ENCODE results near the gene BNC1. TPM values are rescaled to one million over a fixed set of nuclear protein-coding genes. Genes with fewer than 3 reads are reported as not detected.

BNC1 gene
- total and polyA plus RNA-seq, 2 of the 4 experiments (the other 2 are of a cell fraction) = 0.38 to 0.54 TPM

DNA sequence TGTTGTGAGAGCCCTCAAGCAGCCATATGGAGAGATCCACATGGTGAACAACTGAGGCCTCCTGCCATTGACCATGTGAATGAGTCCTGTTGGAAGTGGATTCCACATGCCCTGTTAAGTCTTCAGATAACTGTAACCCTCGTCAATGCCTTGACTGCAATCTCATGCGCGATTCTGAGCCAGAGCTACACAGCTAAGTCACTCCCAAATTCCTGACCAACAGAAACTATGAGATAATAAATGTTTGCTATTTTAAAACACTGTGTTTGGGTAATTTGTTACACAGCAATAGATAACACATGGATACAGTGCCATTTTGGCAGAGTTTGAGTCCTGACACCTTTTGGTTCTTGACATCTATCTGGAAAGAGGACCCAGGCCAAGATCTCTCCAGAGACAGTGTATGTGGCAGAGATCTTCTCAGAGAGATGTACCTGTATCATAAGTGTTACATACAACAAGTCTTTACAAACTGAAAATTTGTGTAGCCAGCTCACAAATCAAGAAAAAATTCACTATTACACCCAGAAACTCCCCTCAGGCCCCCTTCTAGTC, 34.5 kb upstream of the BNC1 start:
- Histone ChIP-seq H2BK15ac (ENCODE audit: low read depth, low read length) (no peak overlapping the region), H3K4me2 (ENCODE audit: low read depth, low read length) (no peak overlapping the region), H3K79me1 (ENCODE audit: low read depth in 1 of 2, low read length in 2 of 2) (no peaks in the 10 kb centered on the region), H3K9ac (ENCODE audit: low read depth, low read length) (no peak overlapping the region), H2BK5ac (ENCODE audit: low read depth, low read length, poor library complexity, severe bottlenecking) (no peak overlapping the region), H3K4ac (ENCODE audit: low read depth, low read length) (no peak overlapping the region), H2AK5ac (ENCODE audit: low read depth, low read length) (no peak overlapping the region), H3K27me3 (ENCODE audit: control insufficient read depth, insufficient read depth, low read length) (no peaks in the 10 kb centered on the region), H3K18ac (ENCODE audit: low read depth, low read length) (no peak overlapping the region), H4K20me1 (ENCODE audit: insufficient read depth, low read length) (no peaks in the 10 kb centered on the region), H3K36me3 (ENCODE audit: control insufficient read depth, insufficient read depth, low read length) (no peaks in the 10 kb centered on the region), H3K27ac (ENCODE audit: insufficient read depth, low read length) (no peak overlapping the region), H3K56ac (ENCODE audit: extremely low read depth, insufficient read depth, low read length) (no peak overlapping the region), H4K5ac (ENCODE audit: low read depth, low read length) (no peak overlapping the region), H4K8ac (ENCODE audit: low read depth in 2 of 2, low read length in 2 of 2) (no peak overlapping the region), H2BK20ac (ENCODE audit: low read depth, low read length) (no peak overlapping the region), H3K9me1 (ENCODE audit: insufficient read depth, low read length) (no peaks in the 10 kb centered on the region), H2BK120ac (ENCODE audit: low read depth, low read length) (no peak overlapping the region), H3K4me1 (ENCODE audit: control insufficient read depth, insufficient read depth, low read length) (no peaks in the 10 kb centered on the region), H3K4me3 (ENCODE audit: insufficient read depth, low read depth, low read length) (no peak overlapping the region), H2AK9ac (replicated peaks; ENCODE audit: low read depth, low read length, poor library complexity) (no peak overlapping the region), H3K23ac (ENCODE audit: low read depth, low read length) (no peak overlapping the region), H3K14ac (replicated peaks; ENCODE audit: low read depth, low read length) (no peak overlapping the region), H4K91ac (ENCODE audit: insufficient read depth, low read depth, low read length) (no peak overlapping the region), H2AFZ (replicated peaks; ENCODE audit: low read length, poor library complexity) (no peak overlapping the region), H3K9me3 (ENCODE audit: control insufficient read depth, insufficient read depth, low read length) (no peaks in the 10 kb centered on the region)
- intact Hi-C loops (cut with micrococcal nuclease) = loop anchor here (2.0 kb wide), 1 partner anchor 16 kb away; no protein-coding TSS in a partner anchor
- no peak for TF ChIP-seq CTCF (conservative IDR thresholded peaks at IDR 0.05; ENCODE audit: low read depth, low read length)
- TF ChIP-seq MAFK (IDR thresholded peaks at IDR 0.05; ENCODE audit: low read depth, low read length) = no peak
- no peak for TF ChIP-seq MXI1 (IDR thresholded peaks at IDR 0.05; ENCODE audit: borderline replicate concordance, low read depth, low read length)
- no peak for TF ChIP-seq ELK1 (IDR thresholded peaks at IDR 0.05; ENCODE audit: borderline replicate concordance, low read depth, low read length)
- no peak for TF ChIP-seq RAD21 (IDR thresholded peaks at IDR 0.05; ENCODE audit: low read length)
- TF ChIP-seq, protein P1, sequence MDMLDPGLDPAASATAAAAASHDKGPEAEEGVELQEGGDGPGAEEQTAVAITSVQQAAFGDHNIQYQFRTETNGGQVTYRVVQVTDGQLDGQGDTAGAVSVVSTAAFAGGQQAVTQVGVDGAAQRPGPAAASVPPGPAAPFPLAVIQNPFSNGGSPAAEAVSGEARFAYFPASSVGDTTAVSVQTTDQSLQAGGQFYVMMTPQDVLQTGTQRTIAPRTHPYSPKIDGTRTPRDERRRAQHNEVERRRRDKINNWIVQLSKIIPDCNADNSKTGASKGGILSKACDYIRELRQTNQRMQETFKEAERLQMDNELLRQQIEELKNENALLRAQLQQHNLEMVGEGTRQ (IDR thresholded peaks at IDR 0.05; ENCODE audit: low read depth, low read length) = no peak
- TF ChIP-seq BHLHE40 (IDR thresholded peaks at IDR 0.05; ENCODE audit: low read depth, low read length) = no peak
- no peak for TF ChIP-seq SMC3 (IDR thresholded peaks at IDR 0.05; ENCODE audit: low read depth, low read length)
- no peak for TF ChIP-seq RCOR1 (IDR thresholded peaks at IDR 0.05; ENCODE audit: insufficient replicate concordance, low read length)
- no peak for TF ChIP-seq MAZ (IDR thresholded peaks at IDR 0.05; ENCODE audit: borderline replicate concordance, low read depth, low read length)
- TF ChIP-seq POLR2A (IDR thresholded peaks at IDR 0.05; ENCODE audit: low read depth, low read length) = no peak
- TF ChIP-seq CHD1 (IDR thresholded peaks at IDR 0.05; ENCODE audit: low read depth, low read length) = no peak
- TF ChIP-seq RFX5 (IDR thresholded peaks at IDR 0.05; ENCODE audit: low read depth, low read length) = no peak
- TF ChIP-seq NFE2L2 (IDR thresholded peaks at IDR 0.05; ENCODE audit: low read depth, low read length) = no peak
- no peak for TF ChIP-seq FOS (IDR thresholded peaks at IDR 0.05; ENCODE audit: low read depth, low read length)
- no peak for TF ChIP-seq CEBPB (IDR thresholded peaks at IDR 0.05; ENCODE audit: low read depth, low read length)
- dilution Hi-C loops (cut with HindIII; ENCODE audit: low sequenced_read_pairs, unreplicated experiment) = no loop called here
- WGBS, 2 experiments (ENCODE audit: extremely low coverage in 2 of 2, insufficient read length in 1 of 2) = no CpG with 5 or more reads among the region's 3 CpGs
- ATAC-seq (ENCODE audit: low read depth) (no peak), DNase-seq (no peak)
- ChIA-PET POLR2A (ENCODE audit: unreplicated experiment) (no interaction called here), CTCF (interaction anchor here (1.3 kb wide), 1 partner anchor 13 kb away, joined by 4 read pairs; no protein-coding TSS in a partner anchor)
- in situ Hi-C loops (cut with MboI; ENCODE audit: low sequenced_read_pairs) = loop anchor here (10.0 kb wide), 1 partner anchor 64 kb away; no protein-coding TSS in a partner anchor
- BruUV-seq (replicated peaks) = no TSS peak

All from IMR-90 (cell line).